ENCODE results near the gene SH2D2A.

The SH2D2A gene

DNA sequence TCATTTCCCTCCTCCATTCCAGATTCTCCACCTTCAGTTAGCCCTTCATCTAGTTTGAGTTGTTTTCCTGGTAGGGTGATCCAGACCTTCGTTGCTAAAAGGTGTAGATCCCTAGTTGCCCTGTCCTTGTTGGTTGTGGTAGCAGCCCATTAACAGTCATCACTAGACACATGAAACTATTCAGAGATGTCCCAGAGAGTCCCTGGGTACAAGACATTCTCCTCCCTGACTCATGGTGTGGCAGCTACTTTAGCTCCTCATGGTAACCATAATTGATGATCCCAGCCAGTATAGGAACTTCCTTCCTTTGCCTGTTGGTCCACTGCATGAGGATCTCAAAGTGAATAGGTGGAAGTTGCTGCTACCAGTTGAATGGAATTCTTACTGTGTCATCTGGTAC is 6.0 kb upstream of the SH2D2A start:
- DNase-seq, result no peak

DNA sequence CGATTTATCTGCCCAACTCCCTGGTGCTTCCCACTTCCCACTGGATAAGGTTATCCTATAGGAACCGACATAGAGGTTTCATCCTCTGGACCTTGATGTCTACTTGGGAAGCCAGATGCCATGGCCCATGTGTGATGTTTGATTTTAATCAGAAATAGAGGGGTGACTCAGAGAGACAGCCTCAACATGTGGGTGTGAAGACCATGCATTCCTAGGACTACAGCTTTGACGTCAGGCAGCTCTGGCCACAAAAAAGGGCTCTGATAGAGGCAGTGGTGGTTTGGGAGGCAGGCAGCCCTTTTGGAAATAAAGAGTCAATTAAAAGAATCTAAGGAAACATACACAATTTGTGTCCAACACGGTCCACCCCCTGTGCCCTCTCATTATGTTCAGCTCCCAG is 5.2 kb upstream of the SH2D2A start:
- peak in 1 of 2 experiments; percentile 63 for DNase-seq

DNA sequence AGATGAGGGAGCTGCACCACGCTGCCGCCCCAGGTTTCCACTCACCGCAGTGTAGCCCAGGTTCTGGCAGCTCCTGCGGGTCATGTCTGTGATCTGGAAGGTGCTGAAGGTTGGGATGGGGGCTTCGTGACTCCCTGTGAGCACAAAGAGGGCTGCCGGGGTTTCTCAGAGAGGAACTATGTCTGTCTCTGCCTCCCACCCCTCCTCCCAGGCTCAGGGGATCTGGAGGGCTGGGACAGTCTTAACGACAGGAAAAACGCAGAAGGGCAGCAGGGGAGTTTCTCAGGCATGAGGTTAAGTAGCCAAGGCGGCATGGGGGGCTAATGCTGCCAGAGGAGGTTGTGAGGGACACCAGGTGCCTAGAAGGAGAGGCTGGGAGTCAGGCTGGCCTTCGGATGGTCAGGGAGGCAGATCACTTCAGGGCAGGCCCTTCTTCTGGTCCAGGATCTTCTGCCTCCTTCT is 656 bp downstream of the SH2D2A start:
- no peak for DNase-seq

DNA sequence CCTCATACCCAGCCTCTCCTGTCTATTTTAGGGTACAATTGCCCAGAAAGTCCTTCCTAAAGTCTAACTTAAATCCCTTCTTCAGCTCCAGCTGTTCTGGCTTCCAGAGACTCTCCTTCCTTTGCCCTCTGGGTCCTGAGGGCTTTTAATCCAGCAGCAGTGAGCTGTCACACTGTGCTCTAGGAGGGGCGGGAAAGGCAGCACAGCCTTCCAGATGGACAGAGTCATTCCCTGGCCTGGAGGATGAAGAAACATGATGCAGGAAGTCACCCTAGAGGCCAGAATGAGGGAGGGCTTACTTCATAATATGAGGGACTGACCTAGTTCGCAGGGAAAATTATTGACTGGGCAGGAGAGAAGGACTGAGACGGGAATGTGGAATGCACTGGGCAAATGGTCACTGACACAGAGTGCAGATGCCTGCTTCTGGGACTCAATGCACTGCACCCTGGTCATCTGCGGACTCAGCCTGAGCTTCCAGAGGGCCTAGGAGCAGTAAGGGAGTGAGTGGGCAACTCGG is 1.3 kb downstream of the SH2D2A start:
- no peak for DNase-seq

DNA sequence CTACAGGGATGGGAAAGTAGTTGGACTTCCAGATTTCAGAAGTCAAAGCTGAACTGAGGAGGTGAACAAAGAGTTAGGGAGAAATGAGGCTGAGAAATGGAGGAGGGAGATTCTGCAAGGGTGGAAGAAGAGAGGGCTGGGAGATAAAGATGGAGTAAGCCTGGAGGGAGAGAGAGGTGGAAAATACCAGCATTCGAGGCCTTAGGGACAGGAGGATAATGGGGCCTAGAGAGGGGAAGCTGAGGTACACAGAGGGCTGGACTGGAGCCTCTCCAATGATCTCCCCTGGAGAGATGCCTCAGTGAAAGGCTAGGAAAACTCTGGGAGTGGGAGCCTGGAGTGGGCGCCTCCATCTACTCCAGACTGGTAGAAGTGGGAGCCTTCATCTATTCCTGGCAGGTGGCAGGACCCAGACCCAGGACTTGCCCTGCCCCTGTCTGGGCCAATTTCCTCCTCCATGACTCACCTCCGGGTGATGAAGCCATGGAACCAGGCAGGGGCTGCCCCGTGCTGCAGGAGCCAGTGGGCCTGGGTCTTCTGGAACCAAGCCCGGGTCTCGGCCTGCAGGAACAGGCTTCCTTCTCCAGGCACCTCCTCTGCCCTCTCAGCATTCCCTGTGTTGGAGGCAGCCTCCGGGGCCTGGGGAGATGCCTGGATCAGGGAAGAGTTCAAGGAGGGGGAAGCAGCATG is 1.9 kb downstream of the SH2D2A start:
- DNase-seq, result peak; percentile 39 to 57

DNA sequence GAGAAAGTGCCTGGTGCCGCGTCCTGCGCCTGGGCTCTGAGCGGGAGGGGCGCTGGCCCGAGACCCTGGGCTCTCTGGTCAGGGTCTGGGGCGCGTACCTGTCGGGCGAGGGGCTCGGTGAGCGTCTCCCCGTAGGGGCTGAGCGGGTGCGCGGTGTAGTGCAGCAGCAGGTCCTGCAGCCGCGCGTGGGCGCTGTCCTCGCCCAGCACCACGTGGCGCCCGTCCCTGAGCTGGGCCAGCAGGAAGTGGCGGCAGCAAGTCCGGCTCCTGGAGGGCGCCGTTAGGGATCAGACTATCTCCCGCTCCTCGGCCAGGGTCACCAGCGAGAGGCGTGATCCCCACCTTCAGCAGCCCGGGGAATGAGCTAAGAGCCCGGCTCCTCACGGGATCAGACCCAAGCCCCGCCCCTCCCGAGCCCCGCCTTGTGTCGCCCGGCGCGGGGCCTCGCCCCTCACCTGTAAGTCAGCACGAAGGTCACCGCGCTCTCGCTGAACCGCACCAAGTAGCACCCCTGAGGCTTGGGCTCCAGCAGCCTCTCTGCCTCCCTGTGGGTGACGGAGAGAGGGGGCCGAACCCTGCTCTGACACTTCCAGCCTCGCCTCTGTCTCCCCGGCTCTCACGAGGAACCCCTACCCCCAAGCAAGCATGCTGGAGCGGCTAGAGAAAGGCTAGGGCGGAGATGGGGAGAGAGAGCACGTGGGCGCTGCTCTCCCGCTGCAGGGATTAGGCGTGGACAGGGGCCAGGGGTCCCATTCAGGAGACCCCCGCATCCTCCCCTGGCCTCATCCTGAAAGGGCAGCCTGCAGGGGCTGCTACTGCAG is 2.7 kb downstream of the SH2D2A start:
- peak; percentile 77 to 80 for DNase-seq

DNA sequence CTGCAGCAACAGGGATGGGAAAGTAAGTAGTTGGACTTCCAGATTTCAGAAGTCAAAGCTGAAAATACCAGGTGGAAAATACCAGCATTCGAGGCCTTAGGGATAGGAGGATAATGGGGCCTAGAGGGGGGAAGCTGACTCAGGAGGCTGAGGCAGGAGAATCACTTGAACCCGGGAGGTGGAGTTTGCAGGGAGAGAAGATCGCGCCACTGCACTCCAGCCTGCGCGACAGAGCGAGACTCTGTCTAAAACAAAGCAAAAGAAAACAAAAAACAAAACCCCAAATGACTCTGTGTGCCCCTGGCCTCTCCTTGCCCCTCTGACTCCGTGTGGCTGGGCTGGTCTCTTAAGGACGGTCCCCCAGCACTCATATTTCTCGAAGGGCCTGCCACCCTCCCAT is 3.4 kb downstream of the SH2D2A start:
- no peak for DNase-seq

DNA sequence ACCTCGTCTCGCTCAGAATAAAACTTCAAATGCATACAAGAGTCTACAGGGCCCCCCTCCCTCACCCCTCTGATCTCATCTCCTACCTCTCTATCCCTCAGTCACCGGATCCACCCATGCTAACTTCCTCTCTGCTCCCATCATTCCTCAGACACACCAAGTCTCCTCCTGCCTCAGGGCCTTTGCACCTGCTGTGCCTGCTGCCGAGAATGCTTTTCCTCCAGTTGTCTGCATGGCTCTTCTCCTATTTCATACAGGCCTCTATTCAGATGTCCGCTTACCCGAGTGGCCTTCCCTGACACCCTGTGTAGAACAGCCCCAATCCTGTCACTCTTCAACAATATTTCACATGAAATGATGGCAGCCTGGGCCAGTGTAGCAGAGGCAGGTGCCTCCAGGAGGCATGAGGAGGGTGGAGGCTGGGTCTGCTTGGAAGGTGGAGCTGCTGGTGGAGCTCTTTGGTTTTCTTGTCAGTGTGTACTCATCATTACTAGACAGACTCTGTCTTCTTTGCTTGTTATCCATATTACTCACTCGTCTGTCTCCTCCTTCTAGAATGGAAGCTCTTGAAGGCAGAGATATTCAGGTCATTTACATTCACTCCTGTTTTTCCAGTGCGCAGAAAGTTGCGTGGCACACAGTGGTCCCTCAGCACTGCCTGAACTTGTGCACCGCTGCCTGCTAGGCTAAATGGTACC is 4.2 kb downstream of the SH2D2A start:
- no peak for DNase-seq

DNA sequence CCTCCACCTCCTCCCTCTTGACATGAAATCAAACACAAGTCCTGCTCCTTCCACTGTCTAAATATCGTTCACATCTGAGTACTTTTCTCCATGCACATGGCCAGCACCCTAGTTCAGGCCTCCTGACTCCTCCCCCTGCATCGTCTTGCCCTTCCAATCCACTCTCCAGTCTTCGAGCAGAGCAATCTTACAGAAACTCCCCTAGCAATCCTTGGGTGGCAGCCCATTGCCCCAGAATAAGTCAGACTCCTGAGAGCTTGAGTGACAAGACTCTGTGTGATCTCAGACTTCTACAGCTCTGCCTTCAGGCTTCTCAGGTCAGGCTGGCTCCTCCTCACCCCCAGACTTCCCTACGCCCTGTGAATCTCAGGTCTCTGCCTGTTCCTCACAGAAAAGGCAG is 5.5 kb downstream of the SH2D2A start:
- DNase-seq, result no peak

DNA sequence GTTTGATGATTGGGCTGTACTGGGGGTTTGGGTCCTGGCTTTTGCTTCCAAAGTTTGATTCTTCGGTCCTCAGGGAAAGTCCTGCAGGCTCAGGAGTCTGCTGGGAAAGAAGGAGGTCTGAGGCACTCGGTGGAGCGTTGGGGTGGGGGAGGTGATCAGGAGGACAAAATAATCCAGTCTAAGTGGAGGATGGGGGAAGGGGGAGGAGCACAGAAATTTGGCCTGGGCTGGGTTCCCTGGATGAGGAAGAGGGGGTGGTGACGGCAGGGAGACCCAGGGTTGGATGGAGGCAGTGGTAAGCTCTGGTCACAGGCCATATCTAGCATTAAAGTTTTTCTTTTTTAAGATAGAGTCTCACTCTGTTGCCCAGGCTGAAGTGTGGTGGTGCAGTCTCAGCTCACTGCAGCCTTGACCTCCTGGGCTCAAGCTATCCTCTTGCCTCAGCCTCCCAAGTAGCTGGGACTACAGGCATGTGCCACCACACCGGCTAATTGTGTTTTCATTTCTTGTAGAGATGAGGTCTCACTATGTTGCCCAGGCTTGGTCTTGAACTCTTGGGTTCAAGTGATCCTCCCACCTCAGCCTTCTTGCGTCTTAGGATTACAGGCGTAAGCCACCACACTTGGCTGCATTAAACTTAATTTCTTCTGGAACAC is 6.8 kb downstream of the SH2D2A start:
- DNase-seq, result no peak

DNA sequence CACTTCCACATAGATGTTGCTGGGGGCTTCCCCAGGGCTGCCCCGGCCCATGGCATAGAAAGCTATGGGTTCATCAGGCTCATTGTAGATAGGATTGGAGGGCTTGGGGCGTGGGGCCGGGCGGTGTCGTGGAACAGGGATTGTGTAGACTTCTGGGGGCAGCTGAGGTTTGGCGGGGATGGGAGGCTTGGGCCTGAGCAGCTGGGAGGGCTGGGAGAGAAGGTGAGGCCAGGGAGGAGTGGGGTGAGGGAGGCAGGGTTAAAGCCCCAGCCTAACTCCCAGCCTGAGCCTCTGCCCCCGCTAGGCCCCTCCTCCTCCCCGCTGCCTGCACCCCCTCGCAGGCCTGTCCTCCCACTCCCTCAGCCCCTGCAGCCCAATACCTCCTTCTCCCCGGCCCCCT is 7.4 kb downstream of the SH2D2A start:
- DNase-seq, result no peak

DNA sequence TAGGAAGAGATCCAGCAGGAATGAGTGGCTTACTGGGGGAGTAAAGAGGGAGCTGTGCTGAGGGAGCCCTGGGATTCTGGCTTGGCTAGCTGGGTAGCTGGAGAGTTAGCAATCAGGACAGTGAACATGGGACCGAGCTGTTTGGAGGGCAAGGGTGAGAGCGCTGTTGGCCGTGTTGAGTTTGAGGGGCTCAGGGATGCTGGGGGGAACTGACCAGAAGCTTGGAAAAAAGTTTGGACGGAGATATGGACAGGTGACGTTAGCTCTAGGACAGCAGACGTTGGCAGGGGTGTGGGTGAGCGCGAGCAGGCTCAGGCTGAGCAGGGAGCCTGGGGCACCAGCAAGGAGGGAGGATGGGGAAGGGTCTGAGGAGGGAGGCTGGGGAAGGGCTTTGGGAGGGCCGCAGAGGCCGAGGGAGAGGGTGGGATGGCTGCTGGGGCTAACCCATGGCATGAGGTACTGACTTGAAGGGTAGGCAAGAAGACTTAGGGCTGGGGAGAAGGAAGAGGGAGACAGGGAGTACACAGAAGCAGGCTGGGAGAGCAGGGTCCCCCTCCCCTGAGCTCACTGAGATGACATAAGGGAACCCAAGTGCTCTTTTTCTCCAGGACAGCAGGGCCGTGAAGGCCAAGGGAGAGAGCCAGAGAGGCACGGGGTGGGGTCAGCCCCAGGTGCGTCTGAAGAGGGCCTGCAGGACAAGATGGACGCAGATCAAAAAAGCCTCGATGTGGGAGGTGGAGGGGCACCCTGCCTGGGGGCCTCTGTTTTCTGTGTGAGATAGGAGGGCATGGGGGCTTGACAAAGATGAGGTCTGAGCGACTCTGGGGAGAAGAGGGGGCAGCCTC is 8.2 kb downstream of the SH2D2A start:
- DNase-seq, result no peak

DNA sequence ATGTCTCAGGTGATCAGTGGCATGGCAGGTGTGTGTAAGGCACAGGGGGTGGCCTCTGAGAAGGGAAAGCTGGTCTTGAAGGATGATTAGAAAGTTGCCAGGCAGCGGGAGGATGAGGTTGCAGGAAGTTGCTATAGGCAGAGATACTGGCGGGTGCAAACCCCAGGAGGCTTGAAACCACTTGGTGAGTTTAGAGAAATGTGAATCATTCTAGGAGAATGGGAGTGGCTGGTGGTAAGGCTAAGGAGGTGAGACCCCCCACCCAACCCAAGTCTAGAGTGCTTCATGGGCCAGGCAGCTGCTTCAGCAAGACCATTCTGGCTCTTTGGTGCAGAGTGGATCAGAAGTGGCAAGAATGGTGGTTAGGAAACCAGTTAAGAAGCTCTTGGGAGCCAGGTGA is 9.0 kb downstream of the SH2D2A start:
- no peak for DNase-seq

DNA sequence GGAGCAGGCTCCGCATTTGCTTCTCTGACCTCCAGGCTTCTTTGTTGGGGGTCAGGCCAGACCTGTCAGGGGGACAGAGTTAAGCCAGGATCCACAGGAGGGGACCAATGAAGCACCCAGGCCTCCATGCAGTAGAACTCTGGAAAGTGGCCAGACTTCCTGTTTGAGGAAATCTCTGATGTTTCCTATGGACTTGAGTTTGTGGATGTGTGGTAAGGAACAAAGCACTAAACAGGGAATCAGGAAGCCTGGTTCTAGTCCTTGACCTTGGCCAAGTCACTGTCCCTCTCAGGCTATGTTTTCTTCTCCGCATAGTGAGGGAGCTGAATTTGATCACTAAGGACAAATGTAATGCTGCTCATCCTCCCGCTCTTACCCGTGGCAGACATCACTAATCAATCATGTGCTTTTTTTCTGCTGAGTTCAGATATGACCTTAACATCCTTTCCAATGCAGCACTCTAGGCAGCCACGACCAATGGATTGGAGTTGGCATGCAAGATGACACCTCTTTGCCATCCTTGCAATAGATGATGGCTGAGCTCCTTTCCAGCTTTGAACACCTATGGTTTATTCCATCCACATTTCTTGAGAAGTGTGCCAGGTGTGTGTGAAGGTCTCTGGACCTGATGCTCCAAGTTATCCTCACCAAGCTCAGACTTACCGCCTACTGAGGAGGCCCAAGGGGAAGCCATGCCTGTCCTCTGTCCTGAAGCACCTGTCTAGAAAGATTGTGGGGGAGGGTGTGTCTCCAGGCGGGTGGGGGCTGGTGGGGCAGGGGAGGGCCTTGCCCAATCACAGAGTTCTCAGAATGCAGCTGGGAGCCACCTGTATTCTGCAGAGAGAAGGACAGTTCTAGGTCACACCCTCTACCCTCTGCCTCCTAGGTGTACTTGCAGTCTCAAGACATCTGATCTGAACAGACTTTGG is 9.9 kb downstream of the SH2D2A start:
- no peak for DNase-seq

DNA sequence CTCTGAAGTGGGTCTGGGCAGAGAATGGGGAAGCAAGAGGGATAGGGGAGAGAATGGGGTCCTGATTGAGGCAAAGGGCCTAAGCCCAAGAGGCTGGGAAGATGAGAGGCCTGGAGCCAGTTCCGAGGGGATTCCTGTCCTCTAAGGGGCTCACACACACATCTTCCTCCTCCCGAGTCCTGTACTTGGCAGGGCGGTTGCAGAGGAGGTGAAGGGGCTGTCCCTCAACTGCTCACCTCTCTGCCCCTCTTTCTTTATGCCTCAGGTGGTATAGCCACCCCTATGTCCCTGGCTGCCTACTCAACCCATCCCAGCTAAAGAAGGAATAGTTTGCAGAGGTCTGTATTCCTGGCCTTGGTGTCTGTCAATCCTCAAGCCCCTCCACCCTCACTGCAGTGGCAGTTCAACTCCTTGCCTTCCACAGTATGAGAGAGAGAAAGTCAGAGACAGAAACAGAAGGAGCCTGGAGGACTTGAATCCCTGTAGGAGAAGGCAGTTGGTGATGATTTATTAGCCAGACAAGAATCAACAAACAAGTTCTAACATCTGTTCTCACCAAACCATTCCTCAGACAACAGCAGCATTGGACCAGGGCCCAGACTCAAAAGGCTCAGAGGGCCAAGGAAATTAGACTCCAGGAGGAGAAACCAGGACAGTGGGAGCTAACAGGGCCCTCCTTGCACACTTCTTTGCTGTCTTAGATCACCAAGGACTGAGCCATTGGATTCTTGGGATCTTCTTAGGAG is 10.7 kb downstream of the SH2D2A start:
- DNase-seq, result no peak

DNA sequence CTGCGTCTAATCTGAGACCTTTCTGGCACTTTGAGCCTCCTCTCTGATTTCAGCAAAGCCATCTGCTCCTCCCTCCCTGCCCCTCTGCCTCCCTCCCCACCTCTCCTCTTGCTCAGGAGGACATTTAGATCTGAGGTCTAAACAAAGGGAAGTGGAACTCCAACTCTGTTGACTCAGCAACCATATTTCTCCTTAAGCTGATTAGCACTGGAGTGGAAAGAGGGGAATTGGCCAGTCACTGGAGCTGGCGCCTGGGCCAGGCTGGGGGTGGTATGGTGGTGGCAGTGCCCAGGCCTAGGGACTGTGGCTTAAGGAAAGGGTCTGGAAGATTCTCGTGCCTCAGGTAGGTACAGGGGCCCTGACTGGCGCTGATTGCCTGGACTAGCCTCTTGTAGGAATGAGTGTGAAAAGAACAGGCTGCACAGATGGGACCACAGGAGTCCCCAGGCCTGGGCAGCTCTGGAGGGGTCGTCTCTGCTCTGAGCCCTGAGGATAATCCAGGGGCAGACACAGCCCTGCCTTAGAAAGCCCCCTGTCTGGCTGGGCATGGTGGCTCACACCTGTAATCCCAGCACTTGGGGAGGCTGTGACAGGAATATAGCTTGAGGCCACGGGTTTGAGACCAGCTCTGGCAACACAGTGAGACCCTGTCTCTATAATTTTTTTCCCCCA is 11.9 kb downstream of the SH2D2A start:
- no peak for DNase-seq

DNA sequence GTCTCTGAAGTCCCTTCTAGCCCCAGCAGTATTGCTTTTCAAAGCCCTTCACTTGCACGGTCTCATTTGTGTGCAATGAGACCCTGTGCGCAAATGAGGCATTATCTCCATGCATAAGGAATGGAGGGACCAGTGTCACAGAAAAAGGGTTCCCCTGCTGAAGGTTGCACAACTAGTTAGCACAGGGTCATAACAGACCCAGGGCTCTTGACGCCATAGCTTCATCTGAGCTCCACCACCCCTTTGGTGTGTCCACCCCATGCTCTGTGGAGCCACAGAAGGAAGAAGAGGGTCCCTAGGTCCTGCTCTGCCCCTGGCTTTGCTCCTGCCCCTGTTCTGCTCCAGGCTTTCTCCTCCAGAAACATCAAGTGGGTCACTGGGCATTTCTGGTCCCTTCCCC is 12.6 kb downstream of the SH2D2A start:
- no peak for DNase-seq

DNA sequence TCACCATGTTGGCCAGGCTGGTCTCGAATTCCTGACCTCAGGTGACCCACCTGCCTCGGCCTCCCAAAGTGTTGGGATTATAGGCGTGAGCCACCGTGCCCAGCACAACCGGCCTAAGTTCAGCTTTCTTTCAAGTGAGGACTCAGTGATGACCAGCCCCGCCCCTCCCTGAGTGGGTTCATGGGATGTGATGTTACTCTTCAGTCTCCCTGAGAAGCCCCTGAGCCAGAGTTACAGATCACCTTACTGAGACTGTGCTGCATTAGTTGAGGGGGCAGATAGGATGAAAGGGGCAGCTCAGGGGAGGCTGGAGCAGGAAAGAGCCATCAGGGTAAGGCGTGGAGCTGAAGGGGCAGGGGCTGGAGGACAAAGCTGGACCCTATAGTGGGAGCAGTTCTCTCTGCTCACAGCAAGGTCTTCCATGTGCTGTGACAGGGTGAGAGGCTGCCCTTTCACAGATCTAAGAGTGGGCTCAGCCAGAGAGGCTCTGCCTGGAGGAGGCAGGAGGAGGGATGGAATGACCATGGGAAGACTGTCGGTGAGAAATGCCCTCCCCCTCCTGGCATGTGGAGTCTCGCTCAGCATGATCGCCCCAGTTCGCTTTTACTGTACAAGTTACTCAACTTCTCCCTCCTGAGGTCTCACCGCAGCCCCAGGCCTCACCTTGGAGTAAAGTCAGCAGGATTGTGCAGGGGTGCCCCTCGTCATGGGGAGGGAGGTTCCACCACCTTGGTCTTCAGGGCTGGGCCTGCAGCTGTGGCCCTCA is 13.4 kb downstream of the SH2D2A start:
- DNase-seq, result no peak

DNA sequence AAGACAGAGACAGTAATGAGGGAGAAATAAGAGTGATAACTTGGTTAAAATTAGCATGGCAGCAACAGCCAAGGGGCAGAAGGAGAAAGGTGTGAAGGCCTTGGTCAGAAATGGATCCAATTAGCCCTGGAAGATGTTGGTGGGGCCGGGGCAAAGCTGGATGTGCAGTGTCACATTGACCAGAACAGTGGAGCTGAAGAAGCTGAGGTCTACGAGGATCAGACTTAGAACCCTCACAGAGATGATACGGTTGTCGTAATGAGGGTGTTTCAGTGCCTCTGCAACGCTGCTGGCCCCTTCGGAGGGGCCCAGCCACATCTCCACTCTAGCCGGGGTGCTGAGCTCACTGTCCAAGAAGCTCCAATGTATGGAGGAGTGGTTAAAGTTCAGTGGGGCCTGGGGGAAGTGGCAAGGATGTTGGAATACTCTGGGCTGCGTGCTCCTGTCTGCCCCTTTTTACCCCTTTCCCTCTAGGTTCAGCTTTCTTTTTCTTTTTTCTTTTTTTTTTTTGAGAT is 14.2 kb downstream of the SH2D2A start:
- no peak for DNase-seq
